ENCODE measurements around the gene CADPS2. TPM values are rescaled to one million over a fixed set of nuclear protein-coding genes. Genes with fewer than 3 reads are reported as not detected.

Gene CADPS2
- total and polyA plus RNA-seq, 2 donors (not counting 1 experiment from before 2014, with no cell fraction given): 11.5 to 32.2 TPM

DNA sequence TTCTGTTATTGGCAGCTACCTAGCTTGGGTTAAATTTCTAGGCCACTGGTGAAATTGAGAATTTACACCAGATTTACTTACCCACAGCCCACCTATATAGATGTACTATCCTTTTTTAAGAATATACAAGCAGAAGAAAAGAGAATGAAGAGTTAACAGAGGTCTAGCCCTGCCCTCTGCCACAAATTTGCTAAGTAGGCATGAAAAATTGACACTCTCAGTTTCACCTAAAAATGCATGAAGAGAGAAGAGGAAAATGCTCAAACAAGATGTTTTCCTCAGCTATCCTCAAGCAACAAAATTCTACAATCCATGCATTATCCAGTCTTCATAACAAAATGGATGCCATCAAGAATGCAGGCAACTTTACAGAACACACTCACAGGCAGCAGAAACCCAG is 158.9 kb downstream of the CADPS2 start:
- Histone ChIP-seq H3K27me3 (ENCODE audit: control insufficient read depth, insufficient read depth, low read length) (no peaks in the 10 kb centered on the region), H2AFZ (ENCODE audit: low read length) (no peak overlapping the region), H4K20me1 (ENCODE audit: control insufficient read depth, extremely low read depth, insufficient read depth, low read length) (no peaks in the 10 kb centered on the region), H3K79me2 (ENCODE audit: control insufficient read depth, insufficient read depth, low read length) (no peaks in the 10 kb centered on the region), H3K36me3 (ENCODE audit: control insufficient read depth, insufficient read depth, low read length) (no peaks in the 10 kb centered on the region), H3K9me3 (ENCODE audit: control insufficient read depth, insufficient read depth, low read depth, low read length) (no peaks in the 10 kb centered on the region), H3K4me2 (ENCODE audit: extremely low read depth, insufficient read depth, low read length) (no peak overlapping the region), H3K27ac (ENCODE audit: insufficient read depth, low read length) (no peak overlapping the region), H3K9ac (ENCODE audit: insufficient read depth, low read length) (no peak overlapping the region), H3K4me1 (ENCODE audit: control insufficient read depth, extremely low read depth, insufficient read depth, low read length) (no peaks in the 10 kb centered on the region), H3K4me3 (replicated peaks in 1 of 4; ENCODE audit: control extremely low read depth in 1 of 4, insufficient read depth in 1 of 4, low read depth in 3 of 4, low read length in 4 of 4) (no peak overlapping the region)
- TF ChIP-seq, protein P1, sequence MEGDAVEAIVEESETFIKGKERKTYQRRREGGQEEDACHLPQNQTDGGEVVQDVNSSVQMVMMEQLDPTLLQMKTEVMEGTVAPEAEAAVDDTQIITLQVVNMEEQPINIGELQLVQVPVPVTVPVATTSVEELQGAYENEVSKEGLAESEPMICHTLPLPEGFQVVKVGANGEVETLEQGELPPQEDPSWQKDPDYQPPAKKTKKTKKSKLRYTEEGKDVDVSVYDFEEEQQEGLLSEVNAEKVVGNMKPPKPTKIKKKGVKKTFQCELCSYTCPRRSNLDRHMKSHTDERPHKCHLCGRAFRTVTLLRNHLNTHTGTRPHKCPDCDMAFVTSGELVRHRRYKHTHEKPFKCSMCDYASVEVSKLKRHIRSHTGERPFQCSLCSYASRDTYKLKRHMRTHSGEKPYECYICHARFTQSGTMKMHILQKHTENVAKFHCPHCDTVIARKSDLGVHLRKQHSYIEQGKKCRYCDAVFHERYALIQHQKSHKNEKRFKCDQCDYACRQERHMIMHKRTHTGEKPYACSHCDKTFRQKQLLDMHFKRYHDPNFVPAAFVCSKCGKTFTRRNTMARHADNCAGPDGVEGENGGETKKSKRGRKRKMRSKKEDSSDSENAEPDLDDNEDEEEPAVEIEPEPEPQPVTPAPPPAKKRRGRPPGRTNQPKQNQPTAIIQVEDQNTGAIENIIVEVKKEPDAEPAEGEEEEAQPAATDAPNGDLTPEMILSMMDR (conservative IDR thresholded peaks at IDR 0.05 in 1 of 2, IDR thresholded peaks at IDR 0.05 in 1 of 2; ENCODE audit: low read depth in 1 of 2, low read length in 2 of 2): no peak
- TF ChIP-seq EZH2 (IDR thresholded peaks at IDR 0.05; ENCODE audit: low read length, missing control alignments): no peak
- no peak for DNase-seq (ENCODE audit: low read depth in 2 of 2)

DNA sequence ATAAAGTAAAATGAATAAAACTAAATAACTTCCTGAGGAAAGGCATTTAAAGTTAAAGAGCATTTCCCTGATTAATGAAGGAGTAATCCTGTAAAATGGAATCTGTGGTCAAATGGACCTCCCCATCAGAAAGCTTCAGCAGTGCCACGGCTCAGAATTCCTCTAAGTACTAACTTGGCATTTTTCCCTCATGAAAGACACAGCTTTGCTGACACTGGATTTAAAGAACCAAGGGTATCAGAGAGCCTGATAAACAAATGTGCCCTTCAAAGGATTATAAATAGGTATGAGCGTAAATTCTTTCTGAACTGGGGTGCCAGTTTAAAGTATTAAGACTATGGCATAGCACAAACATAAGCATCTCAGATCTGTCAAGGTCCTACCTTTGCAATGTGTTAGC is 159.4 kb downstream of the CADPS2 start:
- no peak overlapping the region for H2AFZ ChIP-seq (ENCODE audit: low read length)
- no peaks in the 10 kb centered on the region for H3K79me2 ChIP-seq (ENCODE audit: control insufficient read depth, insufficient read depth, low read length)
- no peak overlapping the region for H3K4me3 ChIP-seq (replicated peaks in 1 of 4; ENCODE audit: control extremely low read depth in 1 of 4, insufficient read depth in 1 of 4, low read depth in 3 of 4, low read length in 4 of 4)
- DNase-seq (ENCODE audit: low read depth in 2 of 2): peak in 1 of 2 donors; percentile 2
- no peaks in the 10 kb centered on the region for H3K4me1 ChIP-seq (ENCODE audit: control insufficient read depth, extremely low read depth, insufficient read depth, low read length)
- no peak overlapping the region for H3K27ac ChIP-seq (ENCODE audit: insufficient read depth, low read length)
- no peaks in the 10 kb centered on the region for H3K36me3 ChIP-seq (ENCODE audit: control insufficient read depth, insufficient read depth, low read length)
- no peaks in the 10 kb centered on the region for H3K9me3 ChIP-seq (ENCODE audit: control insufficient read depth, insufficient read depth, low read depth, low read length)
- H3K27me3 ChIP-seq (ENCODE audit: control insufficient read depth, insufficient read depth, low read length): no peaks in the 10 kb centered on the region
- no peak overlapping the region for H3K4me2 ChIP-seq (ENCODE audit: extremely low read depth, insufficient read depth, low read length)
- H4K20me1 ChIP-seq (ENCODE audit: control insufficient read depth, extremely low read depth, insufficient read depth, low read length): no peaks in the 10 kb centered on the region
- no peak for TF ChIP-seq EZH2 (IDR thresholded peaks at IDR 0.05; ENCODE audit: low read length, missing control alignments)
- TF ChIP-seq, protein P1 (conservative IDR thresholded peaks at IDR 0.05 in 1 of 2, IDR thresholded peaks at IDR 0.05 in 1 of 2; ENCODE audit: low read depth in 1 of 2, low read length in 2 of 2): no peak
- no peak overlapping the region for H3K9ac ChIP-seq (ENCODE audit: insufficient read depth, low read length)

DNA sequence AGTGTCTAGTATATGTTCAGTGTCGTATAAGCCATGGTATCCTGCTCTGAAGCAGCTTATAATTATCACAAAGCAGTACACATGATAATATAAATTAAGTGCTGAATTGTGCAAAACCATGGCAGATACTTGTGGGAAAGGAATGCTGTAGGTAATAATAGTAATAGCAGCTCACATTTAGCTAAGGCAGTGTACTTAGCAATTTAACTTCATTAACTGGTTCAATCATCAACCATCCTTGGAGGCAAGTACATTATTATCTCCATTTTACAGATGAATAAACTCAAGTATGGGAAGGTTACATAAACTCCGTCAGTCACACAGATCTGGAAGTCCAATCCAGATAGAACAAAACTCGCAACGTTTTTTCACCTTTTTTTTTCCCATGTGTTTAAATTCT is 161.9 kb downstream of the CADPS2 start:
- DNase-seq (ENCODE audit: low read depth in 2 of 2): no peak
- Histone ChIP-seq H3K9me3 (ENCODE audit: control insufficient read depth, insufficient read depth, low read depth, low read length) (no peaks in the 10 kb centered on the region), H3K4me1 (ENCODE audit: control insufficient read depth, extremely low read depth, insufficient read depth, low read length) (no peaks in the 10 kb centered on the region), H3K27ac (ENCODE audit: insufficient read depth, low read length) (no peak overlapping the region), H3K4me3 (replicated peaks in 1 of 4; ENCODE audit: control extremely low read depth in 1 of 4, insufficient read depth in 1 of 4, low read depth in 3 of 4, low read length in 4 of 4) (no peak overlapping the region), H3K36me3 (ENCODE audit: control insufficient read depth, insufficient read depth, low read length) (no peaks in the 10 kb centered on the region), H3K79me2 (ENCODE audit: control insufficient read depth, insufficient read depth, low read length) (no peaks in the 10 kb centered on the region), H3K4me2 (ENCODE audit: extremely low read depth, insufficient read depth, low read length) (no peak overlapping the region), H3K27me3 (ENCODE audit: control insufficient read depth, insufficient read depth, low read length) (no peaks in the 10 kb centered on the region), H2AFZ (ENCODE audit: low read length) (no peak overlapping the region), H3K9ac (ENCODE audit: insufficient read depth, low read length) (no peak overlapping the region), H4K20me1 (ENCODE audit: control insufficient read depth, extremely low read depth, insufficient read depth, low read length) (no peaks in the 10 kb centered on the region)
- no peak for TF ChIP-seq EZH2 (IDR thresholded peaks at IDR 0.05; ENCODE audit: low read length, missing control alignments)
- TF ChIP-seq, protein P1 (conservative IDR thresholded peaks at IDR 0.05 in 1 of 2, IDR thresholded peaks at IDR 0.05 in 1 of 2; ENCODE audit: low read depth in 1 of 2, low read length in 2 of 2): no peak
